D721Med (cell line): Measurements from ENCODE around the gene LRRC1.

Experiments
- DNase-seq: peaks from one replicate; pipeline ENCODE4 v3.0.0; 2011; ENCODE audit warnings: low spot score; ENCODE audit not compliant: insufficient read length
- FAIRE-seq: peaks from 2 replicates; lab custom pipeline; 2011; peaks lifted over from hg19 to GRCh38; lab: Jason Lieb, UNC
- TF ChIP-seq, protein P1 (sequence below): IDR thresholded peaks from 2 replicates; pipeline ENCODE4 v1.5.1; 2012; ENCODE audit warnings: mild to moderate bottlenecking, control low read depth; ENCODE audit not compliant: insufficient read depth; ENCODE audit errors: missing control alignments

Gene LRRC1

DNA sequence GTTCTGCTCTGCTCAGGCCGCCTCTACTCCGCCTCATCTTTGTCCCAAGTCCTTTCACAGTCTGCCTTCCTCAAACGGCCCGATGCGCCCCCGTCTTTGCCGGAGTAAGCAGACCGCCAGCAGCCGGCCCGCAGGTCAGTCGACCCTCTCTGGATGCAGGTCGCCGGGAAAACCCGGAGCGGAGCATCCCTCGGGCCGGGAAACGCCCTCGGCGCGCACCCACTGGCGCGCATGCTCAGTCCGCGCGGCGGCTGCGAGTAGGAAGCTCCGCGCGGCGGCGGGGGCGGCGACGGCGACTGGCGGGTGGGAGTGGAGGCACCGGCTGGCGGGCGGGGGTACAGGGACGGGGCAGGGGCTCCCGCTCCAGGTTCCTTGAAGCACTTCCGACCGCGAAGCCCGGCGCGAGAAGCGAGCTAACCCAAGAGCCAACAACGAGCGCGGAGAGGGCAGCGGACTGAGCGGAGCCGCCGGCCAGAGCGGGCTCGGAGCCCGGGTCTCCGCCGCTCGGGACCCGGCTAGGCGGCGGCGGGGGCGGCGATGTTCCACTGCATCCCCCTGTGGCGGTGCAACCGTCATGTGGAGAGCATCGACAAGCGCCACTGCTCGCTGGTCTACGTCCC, at the start of gene LRRC1:
Gene LRRC1 (plus strand): TSS at position 286 of the 620 bp plus-strand sequence. CDS start 252 bp downstream, at position 538.
- TF ChIP-seq, protein P1, sequence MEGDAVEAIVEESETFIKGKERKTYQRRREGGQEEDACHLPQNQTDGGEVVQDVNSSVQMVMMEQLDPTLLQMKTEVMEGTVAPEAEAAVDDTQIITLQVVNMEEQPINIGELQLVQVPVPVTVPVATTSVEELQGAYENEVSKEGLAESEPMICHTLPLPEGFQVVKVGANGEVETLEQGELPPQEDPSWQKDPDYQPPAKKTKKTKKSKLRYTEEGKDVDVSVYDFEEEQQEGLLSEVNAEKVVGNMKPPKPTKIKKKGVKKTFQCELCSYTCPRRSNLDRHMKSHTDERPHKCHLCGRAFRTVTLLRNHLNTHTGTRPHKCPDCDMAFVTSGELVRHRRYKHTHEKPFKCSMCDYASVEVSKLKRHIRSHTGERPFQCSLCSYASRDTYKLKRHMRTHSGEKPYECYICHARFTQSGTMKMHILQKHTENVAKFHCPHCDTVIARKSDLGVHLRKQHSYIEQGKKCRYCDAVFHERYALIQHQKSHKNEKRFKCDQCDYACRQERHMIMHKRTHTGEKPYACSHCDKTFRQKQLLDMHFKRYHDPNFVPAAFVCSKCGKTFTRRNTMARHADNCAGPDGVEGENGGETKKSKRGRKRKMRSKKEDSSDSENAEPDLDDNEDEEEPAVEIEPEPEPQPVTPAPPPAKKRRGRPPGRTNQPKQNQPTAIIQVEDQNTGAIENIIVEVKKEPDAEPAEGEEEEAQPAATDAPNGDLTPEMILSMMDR, result no peak
- FAIRE-seq (no peak), DNase-seq (peak; percentile 72)

DNA sequence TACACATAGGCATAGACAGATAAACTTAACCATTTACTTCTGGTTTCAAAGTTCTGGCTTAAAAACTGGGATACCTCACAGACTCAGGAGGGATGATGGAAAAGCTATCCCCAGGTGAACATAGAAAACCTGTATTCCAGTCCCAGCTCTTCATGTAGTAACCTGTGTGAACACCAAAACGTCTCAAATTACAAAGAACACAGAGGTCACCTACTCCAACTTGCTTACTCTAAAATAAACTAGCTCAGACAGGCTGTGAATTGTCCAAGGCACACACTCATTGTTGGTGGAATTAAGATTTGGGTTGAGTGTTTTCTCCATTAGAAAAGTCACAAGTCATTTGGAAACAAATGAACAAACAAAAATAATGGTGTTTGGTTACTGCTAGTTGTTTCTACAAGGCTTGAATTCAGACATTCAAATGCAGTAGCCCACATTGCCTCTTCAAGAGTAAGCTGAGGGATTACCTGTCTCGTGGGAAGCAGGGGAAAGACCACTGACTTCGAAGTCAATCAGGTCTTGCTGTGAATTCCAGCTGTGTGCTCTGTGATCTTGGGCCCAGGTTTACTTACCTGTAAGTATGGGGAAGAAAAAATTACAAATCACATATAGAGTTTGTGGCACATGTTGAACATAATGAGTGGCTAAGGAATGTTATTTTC, 48.2 kb upstream of the LRRC1 start:
- FAIRE-seq, result no peak
- DNase-seq, result no peak

DNA sequence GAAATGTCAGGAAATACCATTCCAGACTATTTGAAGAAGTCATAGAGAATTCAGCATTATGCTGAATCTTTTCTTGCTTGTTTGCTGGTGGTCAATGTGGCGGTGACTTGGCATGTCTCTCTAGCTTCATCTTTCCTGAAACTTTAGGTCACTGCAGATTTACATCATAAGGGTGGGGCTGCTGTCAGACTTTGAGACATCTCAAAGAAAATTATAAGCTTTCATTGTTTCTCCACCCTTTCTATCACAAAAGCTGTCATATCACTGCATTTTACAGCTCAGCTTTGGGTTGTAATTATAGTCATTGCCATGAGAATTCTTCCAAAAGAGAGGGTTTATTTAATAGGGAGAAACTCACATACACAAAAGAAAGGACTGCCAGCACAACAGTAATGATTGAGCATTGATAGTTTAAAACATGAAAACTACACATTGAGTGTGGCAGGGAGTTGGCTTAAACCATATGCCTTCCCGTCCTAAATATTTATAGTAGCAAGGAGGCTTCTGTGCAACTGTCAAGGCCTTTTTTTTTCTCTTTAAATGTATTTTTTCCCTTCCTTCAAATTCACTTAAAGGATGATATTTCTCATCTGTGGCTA, 44.7 kb upstream of the LRRC1 start:
- FAIRE-seq (no peak), DNase-seq (no peak)
- TF ChIP-seq, protein P1, result no peak

More for the DNA sequence above, 48.2 kb upstream of the LRRC1 start:
- TF ChIP-seq, protein P1, result no peak

DNA sequence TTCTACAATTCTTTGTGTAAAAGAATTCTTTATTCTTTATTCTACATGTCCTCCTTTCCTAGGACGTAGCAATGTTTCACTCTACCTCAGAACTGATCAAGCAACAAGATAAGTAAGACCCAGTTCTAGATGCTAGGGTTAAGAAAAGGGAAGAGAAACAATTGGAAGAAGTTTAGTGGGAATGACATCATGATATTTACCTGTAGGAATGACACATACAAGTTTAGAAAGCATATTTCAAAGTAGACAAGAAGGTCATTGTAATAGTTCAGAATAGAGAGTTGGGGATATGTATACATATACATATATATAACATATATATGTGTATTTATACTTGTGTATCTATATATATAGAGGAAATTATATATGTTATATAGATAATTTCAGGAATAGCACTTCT, 43.4 kb upstream of the LRRC1 start:
- DNase-seq, result no peak
- no peak for FAIRE-seq

DNA sequence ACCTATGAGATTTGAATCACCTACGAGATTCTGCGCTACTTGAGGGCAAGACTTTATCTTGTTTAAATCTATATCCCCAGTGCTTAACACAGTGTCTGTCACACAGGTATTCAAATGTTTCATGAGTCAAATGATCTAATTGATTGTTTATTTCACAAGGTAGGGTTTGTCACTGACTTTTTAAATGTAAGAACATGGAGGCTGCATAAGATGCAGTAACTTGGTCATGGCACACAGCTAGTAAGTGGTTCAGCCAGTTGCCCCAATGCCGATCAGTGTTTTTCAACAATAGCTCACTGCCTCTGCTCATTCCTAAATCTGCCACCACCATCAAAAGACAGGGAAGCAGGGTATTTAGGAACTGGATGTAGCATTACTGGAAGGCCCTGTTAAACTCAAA, 42.4 kb upstream of the LRRC1 start:
- no peak for FAIRE-seq

More for the DNA sequence above, 43.4 kb upstream of the LRRC1 start:
- TF ChIP-seq, protein P1, result no peak

DNA sequence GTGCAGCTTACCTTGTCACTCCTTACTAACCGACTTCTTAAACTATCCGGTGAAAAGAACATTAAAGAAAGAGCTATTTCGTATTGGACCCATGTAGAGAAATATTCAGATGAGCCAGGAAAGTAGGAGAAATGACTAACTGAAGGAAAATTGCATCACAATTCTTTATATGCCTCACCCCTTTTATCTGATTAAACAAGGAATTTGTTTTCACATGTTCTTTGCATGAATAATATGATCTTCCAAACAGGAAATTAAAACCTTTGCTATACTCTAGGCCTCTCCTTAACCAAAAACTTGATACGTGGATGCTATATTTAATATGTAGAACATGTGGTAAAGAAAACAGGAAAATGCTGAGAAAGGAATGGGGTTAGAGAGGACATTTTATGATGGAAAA, 41.9 kb upstream of the LRRC1 start:
- TF ChIP-seq, protein P1, result no peak
- FAIRE-seq (no peak), DNase-seq (no peak)

More for the DNA sequence above, 42.4 kb upstream of the LRRC1 start:
- DNase-seq, result no peak
- TF ChIP-seq, protein P1, result no peak

DNA sequence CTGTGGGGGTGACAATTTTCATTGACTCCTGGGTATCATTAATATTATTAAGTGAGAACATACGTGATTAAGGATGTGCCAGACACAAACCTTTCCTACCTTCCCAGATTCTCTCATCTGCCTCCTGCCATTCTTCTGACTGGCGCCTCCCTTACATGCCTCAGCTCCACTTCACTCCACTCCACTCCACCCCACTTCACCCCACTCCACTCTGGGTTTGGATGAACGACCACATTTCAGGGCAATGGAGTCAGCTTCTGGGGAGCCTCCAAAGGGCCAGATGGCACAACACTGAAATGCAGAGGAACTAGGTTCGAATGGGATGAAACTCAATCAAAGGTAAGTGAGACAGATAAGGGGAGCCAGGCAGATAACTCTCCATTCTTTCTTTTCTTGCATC, 40.5 kb upstream of the LRRC1 start:
- DNase-seq (no peak), FAIRE-seq (no peak)
- TF ChIP-seq, protein P1, result no peak
